Ishikawa (cell line): ENCODE data around the gene ADM2.

Experiments
- CEBPB ChIP-seq: IDR thresholded peaks from 2 replicates; pipeline ENCODE4 v1.6.1; 2012
- CREB1 ChIP-seq: IDR thresholded peaks from 2 replicates; pipeline ENCODE4 v1.6.1; 2012; ENCODE audit warnings: low read depth
- EGR1 ChIP-seq: IDR thresholded peaks from 2 replicates; pipeline ENCODE4 v1.6.1; 2012
- EP300 ChIP-seq: IDR thresholded peaks from 2 replicates; pipeline ENCODE4 v1.6.1; 2012; ENCODE audit warnings: borderline replicate concordance
- FOXM1 ChIP-seq: IDR thresholded peaks from 2 replicates; pipeline ENCODE4 v1.6.1; 2012; ENCODE audit warnings: low read depth, borderline replicate concordance
- NFIC ChIP-seq: IDR thresholded peaks from 2 replicates; pipeline ENCODE4 v1.6.1; 2012
- RAD21 ChIP-seq: IDR thresholded peaks from 2 replicates; pipeline ENCODE4 v1.6.1; 2012; ENCODE audit warnings: low read depth
- TAF1 ChIP-seq: IDR thresholded peaks from 2 replicates; pipeline ENCODE4 v1.6.1; 2012; ENCODE audit warnings: low read depth, mild to moderate bottlenecking
- TCF12 ChIP-seq: IDR thresholded peaks from 2 replicates; pipeline ENCODE4 v1.6.1; 2012; ENCODE audit warnings: low read depth
- TEAD4 ChIP-seq: IDR thresholded peaks from 2 replicates; pipeline ENCODE4 v1.6.1; 2012
- YY1 ChIP-seq: IDR thresholded peaks from 2 replicates; pipeline ENCODE4 v1.6.1; 2012; ENCODE audit warnings: low read depth
- ZBTB7A ChIP-seq: IDR thresholded peaks from 2 replicates; pipeline ENCODE4 v1.6.1; 2012; ENCODE audit warnings: low read depth
- TF ChIP-seq, protein P1 (sequence below): IDR thresholded peaks from 2 replicates; pipeline ENCODE4 v1.6.1; 2012
- TF ChIP-seq, protein P2 (sequence below): IDR thresholded peaks from 2 replicates; pipeline ENCODE4 v1.6.1; 2012
- TF ChIP-seq, protein P3 (sequence below): IDR thresholded peaks from 2 replicates; pipeline ENCODE4 v1.6.1; 2012; ENCODE audit warnings: low read depth, mild to moderate bottlenecking

Gene ADM2

DNA sequence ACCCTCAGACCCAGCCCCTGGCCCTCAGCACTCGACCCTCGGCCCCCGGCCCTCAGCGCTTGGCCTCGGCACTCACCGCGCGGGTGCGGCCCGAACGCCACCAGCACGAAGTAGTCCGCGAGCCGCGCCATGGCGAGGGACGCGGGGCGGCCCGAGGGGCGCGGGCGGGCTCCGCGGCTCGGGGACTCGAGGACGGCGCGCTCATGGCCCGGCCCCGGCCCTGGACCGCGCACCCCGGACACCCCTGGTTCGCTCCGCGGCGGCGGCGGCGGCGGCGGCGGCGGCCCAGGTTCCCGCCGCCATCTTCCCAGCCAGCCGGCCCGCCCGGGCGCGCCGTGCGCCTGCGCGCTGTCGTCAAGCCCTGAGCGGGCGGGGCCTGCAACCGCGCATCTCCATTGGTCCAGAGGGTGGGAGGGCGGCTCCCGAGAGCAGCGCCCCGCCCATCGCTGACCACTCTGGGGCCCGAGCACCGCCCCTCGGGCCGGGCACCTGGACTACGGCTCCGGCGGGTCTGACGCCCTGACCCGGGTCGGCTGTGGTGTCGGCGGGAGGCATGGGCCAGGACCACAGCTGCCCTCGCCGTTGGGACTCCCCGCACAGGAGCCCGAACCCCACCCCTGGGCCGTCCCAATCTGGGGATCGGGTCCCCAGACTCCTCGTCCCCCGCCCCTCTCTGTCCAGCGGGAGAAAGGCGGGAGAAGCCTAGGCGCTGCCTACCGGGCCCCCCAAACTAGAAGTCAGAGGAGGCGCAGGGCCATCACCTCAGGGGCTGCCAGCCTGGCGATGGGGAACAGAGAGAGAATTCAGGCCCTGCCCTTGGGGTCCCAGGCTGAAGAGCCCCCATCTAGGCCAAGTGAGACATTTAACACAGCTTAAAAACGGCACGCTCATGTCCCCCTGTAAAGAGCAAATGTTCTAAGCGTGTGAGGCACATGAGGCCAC lies 6.4 kb upstream of the ADM2 start, which contains the start of gene SBF1:
Gene SBF1, minus strand, starts transcription at position 326 of the 942 bp plus-strand sequence. Its CDS starts 195 bp downstream, at position 131.
- TF ChIP-seq, protein P1, sequence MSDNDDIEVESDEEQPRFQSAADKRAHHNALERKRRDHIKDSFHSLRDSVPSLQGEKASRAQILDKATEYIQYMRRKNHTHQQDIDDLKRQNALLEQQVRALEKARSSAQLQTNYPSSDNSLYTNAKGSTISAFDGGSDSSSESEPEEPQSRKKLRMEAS, result no peak
- TF ChIP-seq EP300 (no peak), EGR1 (no peak), ZBTB7A (peak; percentile 59; the same call in 1 of the 2 replicates), YY1 (peak; percentile 82), CREB1 (no peak), NFIC (no peak), TAF1 (peak; percentile 54; the same call in 1 of the 2 replicates), FOXM1 (no peak), CEBPB (no peak), TEAD4 (no peak), RAD21 (no peak), TCF12 (no peak)
- TF ChIP-seq, protein P2, sequence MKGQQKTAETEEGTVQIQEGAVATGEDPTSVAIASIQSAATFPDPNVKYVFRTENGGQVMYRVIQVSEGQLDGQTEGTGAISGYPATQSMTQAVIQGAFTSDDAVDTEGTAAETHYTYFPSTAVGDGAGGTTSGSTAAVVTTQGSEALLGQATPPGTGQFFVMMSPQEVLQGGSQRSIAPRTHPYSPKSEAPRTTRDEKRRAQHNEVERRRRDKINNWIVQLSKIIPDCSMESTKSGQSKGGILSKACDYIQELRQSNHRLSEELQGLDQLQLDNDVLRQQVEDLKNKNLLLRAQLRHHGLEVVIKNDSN, result no peak
- TF ChIP-seq, protein P3, sequence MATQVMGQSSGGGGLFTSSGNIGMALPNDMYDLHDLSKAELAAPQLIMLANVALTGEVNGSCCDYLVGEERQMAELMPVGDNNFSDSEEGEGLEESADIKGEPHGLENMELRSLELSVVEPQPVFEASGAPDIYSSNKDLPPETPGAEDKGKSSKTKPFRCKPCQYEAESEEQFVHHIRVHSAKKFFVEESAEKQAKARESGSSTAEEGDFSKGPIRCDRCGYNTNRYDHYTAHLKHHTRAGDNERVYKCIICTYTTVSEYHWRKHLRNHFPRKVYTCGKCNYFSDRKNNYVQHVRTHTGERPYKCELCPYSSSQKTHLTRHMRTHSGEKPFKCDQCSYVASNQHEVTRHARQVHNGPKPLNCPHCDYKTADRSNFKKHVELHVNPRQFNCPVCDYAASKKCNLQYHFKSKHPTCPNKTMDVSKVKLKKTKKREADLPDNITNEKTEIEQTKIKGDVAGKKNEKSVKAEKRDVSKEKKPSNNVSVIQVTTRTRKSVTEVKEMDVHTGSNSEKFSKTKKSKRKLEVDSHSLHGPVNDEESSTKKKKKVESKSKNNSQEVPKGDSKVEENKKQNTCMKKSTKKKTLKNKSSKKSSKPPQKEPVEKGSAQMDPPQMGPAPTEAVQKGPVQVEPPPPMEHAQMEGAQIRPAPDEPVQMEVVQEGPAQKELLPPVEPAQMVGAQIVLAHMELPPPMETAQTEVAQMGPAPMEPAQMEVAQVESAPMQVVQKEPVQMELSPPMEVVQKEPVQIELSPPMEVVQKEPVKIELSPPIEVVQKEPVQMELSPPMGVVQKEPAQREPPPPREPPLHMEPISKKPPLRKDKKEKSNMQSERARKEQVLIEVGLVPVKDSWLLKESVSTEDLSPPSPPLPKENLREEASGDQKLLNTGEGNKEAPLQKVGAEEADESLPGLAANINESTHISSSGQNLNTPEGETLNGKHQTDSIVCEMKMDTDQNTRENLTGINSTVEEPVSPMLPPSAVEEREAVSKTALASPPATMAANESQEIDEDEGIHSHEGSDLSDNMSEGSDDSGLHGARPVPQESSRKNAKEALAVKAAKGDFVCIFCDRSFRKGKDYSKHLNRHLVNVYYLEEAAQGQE, result no peak

DNA sequence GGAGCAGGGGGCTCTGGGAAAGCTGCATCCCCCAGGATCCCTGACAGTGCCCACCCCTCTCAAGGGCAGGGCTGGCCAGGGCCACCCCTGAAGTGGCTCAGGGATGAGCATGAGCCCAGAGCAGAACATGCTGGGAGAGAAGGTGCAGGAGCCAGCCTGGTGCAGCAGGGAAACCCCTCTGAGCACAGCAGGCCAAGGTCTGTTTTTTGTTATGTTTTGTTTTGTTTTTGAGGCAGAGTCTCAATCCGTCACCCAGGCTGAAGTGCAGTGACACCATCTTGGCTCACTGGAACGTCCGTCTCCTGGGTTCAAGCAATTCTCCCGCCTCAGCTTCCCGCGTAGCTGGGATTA lies 5.7 kb upstream of the ADM2 start:
- TF ChIP-seq TCF12 (no peak), EGR1 (no peak), RAD21 (no peak), CREB1 (no peak)
- TF ChIP-seq, protein P2, result no peak
- TF ChIP-seq, protein P3, result no peak

DNA sequence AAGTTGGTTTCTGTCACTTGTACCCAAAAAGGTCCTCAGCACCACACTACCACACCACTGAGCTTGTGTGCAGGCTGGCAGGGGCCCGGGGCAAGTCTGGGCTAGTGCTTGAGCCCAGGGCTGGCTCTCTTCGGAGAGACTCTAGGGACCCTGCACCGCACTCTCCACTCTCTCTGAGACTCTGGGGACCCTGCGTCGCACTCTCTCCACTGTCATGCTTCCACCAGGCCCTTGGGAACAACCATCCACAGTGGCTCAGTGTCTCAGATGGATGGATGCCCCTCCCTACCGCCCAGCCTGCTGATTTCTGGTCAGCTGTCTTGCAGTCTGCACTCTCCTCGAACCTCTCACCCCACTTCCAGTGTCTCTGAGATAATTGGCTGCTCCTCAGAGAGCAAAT lies 4.5 kb upstream of the ADM2 start:
- TF ChIP-seq CREB1 (no peak), FOXM1 (no peak), EGR1 (no peak), ZBTB7A (no peak), NFIC (no peak), CEBPB (no peak), YY1 (no peak), EP300 (no peak)
- TF ChIP-seq, protein P3, result no peak
- TF ChIP-seq, protein P1, result no peak
- TF ChIP-seq, protein P2, result no peak

DNA sequence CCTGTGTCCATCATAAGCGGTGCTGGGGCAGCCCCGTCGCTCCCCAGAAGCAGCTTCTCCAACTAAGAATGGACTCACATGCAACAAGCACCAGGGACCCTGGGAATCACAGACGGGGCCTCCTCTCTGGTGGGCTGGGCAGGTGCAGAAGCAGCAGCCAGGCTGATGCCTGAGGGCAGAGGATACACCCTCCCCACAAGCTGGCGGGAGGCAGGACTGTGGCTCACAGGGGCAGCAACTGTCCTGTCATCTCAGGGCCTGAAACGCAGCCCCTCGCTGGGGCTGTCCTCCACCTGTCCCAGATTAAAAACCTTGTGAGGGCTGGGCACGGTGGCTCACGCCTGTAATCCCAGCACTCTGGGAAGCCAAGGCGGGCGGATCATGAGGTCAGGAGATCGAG lies 3.4 kb upstream of the ADM2 start:
- TF ChIP-seq EGR1 (no peak), EP300 (no peak), TAF1 (no peak), TEAD4 (no peak), YY1 (no peak), NFIC (no peak), CEBPB (no peak), CREB1 (no peak), TCF12 (no peak), RAD21 (no peak), FOXM1 (no peak), ZBTB7A (no peak)
- TF ChIP-seq, protein P1, result no peak
- TF ChIP-seq, protein P3, result no peak
- TF ChIP-seq, protein P2, result no peak
